Right lobe of liver (tissue), 4 donors: ENCODE results near the gene OTOGL.

ENCODE experiments used
- POLR2A ChIP-seq: fragments of 450-650 bp; IDR thresholded peaks from one replicate; pipeline ENCODE4 v1.6.1; 2017; ENCODE audit warnings: antibody characterized with exemption, mild to moderate bottlenecking
- TF ChIP-seq, protein P1 (sequence below), 4 donors: fragments of 200-600 bp in 3 of 4; fragments of 450-650 bp in 1 of 4; IDR thresholded peaks; one replicate each; pipeline versions ENCODE4 v1.5.1 to v1.8.0; 2016 to 2022; ENCODE audit warnings: antibody characterized with exemption in 4 of 4, mild to moderate bottlenecking in 2 of 4
- donor health status: DM: no; HTN: no; CAD: no.
- donor health status: DM: no; HTN: no; CAD: no.
- donor health status: DM: no; HTN: yes; CAD: no.

DNA sequence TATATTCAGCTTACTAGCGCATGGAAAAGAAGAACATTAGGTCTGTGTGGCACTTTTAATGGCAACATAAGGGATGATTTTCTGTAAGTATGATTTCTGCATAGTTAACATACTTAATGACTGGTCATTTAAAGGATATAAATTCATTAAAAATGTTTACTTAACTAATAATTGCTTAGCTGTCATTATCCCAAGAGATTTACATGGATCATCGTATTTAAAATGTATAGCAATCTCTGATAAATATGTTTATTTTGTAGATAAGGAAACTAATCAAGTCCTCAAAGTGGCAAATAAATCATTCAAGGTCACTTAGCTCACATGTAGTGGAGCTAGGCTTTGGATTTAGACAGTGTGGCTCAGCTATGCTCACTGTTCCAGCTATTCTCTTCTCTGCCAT lies 158.6 kb downstream of the OTOGL start:
- TF ChIP-seq, protein P1, sequence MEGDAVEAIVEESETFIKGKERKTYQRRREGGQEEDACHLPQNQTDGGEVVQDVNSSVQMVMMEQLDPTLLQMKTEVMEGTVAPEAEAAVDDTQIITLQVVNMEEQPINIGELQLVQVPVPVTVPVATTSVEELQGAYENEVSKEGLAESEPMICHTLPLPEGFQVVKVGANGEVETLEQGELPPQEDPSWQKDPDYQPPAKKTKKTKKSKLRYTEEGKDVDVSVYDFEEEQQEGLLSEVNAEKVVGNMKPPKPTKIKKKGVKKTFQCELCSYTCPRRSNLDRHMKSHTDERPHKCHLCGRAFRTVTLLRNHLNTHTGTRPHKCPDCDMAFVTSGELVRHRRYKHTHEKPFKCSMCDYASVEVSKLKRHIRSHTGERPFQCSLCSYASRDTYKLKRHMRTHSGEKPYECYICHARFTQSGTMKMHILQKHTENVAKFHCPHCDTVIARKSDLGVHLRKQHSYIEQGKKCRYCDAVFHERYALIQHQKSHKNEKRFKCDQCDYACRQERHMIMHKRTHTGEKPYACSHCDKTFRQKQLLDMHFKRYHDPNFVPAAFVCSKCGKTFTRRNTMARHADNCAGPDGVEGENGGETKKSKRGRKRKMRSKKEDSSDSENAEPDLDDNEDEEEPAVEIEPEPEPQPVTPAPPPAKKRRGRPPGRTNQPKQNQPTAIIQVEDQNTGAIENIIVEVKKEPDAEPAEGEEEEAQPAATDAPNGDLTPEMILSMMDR (IDR thresholded peaks at IDR 0.05): no peak
- TF ChIP-seq POLR2A: no peak
